NCI-H748 (cell line): Measurements from ENCODE around the gene CACHD1.
"Not testable (repeated sequence)": the region's sequence is repeated elsewhere in the genome, so short reads cannot be mapped to it uniquely, and the experiment has no call there.

Source experiments
- DNase-seq: peaks from one replicate; lab custom pipeline; 2025; ENCODE audit not compliant: unreplicated experiment; lab: John Stamatoyannopoulos, UW

The CACHD1 gene

GRCh38 chr1:64686828-64687724 is 217.1 kb downstream of the CACHD1 start:
- peak; percentile 37 for DNase-seq

- no peak for DNase-seq
Observed at GRCh38 chr1:64687725-64688327, 217.9 kb downstream of the CACHD1 start.

- DNase-seq, result no peak
Observed at GRCh38 chr1:64691626-64692025, 221.7 kb downstream of the CACHD1 start.

- DNase-seq, result no peak
Observed at GRCh38 chr1:64692911-64693310, 223.0 kb downstream of the CACHD1 start.

GRCh38 chr1:64693406-64693805 is 223.5 kb downstream of the CACHD1 start:
- DNase-seq, result no peak

GRCh38 chr1:64696879-64697278 is 226.9 kb downstream of the CACHD1 start:
- DNase-seq, result no peak

GRCh38 chr1:64699327-64699726 is 229.4 kb downstream of the CACHD1 start:
- DNase-seq, result no peak

GRCh38 chr1:64701071-64701470 is 231.1 kb downstream of the CACHD1 start:
- DNase-seq, result no peak

GRCh38 chr1:64701886-64702285 is 232.0 kb downstream of the CACHD1 start:
- DNase-seq, result no peak

- DNase-seq, result not testable (repeated sequence)
Observed at GRCh38 chr1:64702670-64703069, 232.7 kb downstream of the CACHD1 start.

GRCh38 chr1:64703600-64703999 is 233.7 kb downstream of the CACHD1 start:
- DNase-seq, result no peak

- no peak for DNase-seq
Observed at GRCh38 chr1:64705591-64705990, 235.7 kb downstream of the CACHD1 start.

GRCh38 chr1:64711266-64711665 is 241.3 kb downstream of the CACHD1 start:
- DNase-seq, result no peak

- DNase-seq, result no peak
Observed at GRCh38 chr1:64712049-64712448, 242.1 kb downstream of the CACHD1 start.

- no peak for DNase-seq
Observed at GRCh38 chr1:64715186-64715585, 245.3 kb downstream of the CACHD1 start.

- DNase-seq, result no peak
Observed at GRCh38 chr1:64721135-64721534, 251.2 kb downstream of the CACHD1 start.

GRCh38 chr1:64721576-64722145 is 251.7 kb downstream of the CACHD1 start:
- no peak for DNase-seq

GRCh38 chr1:64727861-64728260 is 257.9 kb downstream of the CACHD1 start:
- DNase-seq, result no peak

- no peak for DNase-seq
Observed at GRCh38 chr1:64733581-64734286, 263.8 kb downstream of the CACHD1 start.

GRCh38 chr1:64734287-64734652 is 264.3 kb downstream of the CACHD1 start:
- DNase-seq, result no peak

GRCh38 chr1:64740687-64741086 is 270.8 kb downstream of the CACHD1 start:
- DNase-seq, result not testable (repeated sequence)
